ENCODE data around the gene ZNF451.

Gene ZNF451

DNA sequence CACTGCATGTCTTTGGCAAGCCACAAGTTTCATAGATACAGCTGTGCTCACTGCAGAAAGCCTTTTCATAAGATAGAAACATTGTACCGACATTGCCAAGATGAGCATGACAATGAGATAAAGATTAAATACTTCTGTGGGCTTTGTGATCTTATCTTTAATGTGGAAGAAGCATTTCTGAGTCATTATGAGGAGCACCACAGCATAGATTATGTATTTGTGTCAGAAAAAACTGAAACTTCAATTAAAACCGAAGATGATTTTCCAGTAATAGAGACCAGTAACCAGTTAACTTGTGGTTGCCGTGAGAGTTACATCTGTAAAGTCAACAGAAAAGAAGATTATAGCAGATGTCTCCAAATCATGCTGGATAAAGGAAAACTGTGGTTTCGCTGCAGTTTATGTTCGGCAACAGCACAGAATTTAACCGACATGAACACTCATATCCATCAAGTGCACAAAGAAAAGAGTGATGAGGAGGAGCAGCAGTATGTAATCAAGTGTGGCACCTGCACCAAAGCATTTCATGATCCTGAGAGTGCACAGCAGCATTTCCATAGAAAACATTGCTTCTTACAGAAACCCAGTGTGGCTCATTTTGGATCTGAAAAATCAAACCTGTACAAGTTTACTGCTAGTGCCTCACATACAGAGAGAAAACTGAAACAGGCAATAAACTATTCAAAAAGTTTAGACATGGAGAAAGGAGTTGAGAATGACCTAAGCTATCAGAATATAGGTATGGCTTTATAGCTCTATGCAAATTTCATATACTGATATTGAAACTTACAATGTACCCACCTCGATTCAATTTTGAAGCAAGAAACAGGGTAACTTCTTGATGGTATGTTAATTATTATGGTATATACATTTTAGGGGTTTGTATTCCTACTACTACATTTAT is 58.2 kb downstream of the ZNF451 start:
- no peak for DNase-seq (ENCODE audit: low read depth)
- TF ChIP-seq, protein P1, sequence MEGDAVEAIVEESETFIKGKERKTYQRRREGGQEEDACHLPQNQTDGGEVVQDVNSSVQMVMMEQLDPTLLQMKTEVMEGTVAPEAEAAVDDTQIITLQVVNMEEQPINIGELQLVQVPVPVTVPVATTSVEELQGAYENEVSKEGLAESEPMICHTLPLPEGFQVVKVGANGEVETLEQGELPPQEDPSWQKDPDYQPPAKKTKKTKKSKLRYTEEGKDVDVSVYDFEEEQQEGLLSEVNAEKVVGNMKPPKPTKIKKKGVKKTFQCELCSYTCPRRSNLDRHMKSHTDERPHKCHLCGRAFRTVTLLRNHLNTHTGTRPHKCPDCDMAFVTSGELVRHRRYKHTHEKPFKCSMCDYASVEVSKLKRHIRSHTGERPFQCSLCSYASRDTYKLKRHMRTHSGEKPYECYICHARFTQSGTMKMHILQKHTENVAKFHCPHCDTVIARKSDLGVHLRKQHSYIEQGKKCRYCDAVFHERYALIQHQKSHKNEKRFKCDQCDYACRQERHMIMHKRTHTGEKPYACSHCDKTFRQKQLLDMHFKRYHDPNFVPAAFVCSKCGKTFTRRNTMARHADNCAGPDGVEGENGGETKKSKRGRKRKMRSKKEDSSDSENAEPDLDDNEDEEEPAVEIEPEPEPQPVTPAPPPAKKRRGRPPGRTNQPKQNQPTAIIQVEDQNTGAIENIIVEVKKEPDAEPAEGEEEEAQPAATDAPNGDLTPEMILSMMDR (IDR thresholded peaks at IDR 0.05; ENCODE audit: insufficient read depth, low read depth, low read length, missing control alignments), result no peak
- no peak overlapping the region for H3K4me3 ChIP-seq (ENCODE audit: low read depth, low read length)

DNA sequence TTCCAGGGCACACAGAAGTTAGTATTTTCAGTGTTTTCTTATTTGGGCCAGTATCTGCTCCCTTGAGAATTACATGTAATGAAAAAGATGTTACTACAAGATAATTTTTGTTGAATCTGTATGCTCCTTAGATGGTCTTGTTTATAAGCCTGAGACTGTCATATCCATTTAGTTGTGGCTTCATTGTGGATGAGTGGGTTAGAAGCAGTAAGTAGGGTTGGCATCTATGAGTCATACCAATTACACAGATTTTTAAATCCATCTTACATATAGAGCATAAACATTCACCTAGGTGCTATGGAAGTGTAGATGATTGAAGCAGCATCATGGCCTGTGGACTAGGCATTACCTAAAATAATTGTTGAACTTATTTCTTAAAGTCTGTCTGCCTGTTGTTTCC is 68.7 kb downstream of the ZNF451 start:
- no peak overlapping the region for H3K4me3 ChIP-seq (ENCODE audit: low read depth, low read length)
- no peak for DNase-seq (ENCODE audit: low read depth)
- TF ChIP-seq, protein P1 (IDR thresholded peaks at IDR 0.05; ENCODE audit: insufficient read depth, low read depth, low read length, missing control alignments), result no peak

DNA sequence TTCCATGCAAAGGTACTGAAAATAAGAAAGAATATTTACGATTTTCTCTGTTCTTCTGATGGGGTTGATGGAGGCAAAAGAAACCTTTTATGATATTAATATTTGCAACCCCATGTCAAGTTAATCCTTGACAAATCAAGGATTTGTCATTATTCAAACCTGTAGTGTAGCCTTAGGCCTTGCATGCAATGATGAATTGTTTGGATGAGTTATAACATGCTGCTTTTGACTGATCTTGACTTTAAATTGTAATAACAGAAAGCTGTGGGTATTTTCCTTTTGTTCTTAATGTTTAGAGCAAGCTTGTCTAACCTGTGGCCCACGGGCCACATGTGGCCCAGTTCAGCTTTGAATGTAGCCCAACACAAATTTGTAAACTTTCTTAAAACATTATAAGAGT is 69.1 kb downstream of the ZNF451 start:
- DNase-seq (ENCODE audit: low read depth), result no peak
- TF ChIP-seq, protein P1 (IDR thresholded peaks at IDR 0.05; ENCODE audit: insufficient read depth, low read depth, low read length, missing control alignments), result no peak
- no peak overlapping the region for H3K4me3 ChIP-seq (ENCODE audit: low read depth, low read length)

DNA sequence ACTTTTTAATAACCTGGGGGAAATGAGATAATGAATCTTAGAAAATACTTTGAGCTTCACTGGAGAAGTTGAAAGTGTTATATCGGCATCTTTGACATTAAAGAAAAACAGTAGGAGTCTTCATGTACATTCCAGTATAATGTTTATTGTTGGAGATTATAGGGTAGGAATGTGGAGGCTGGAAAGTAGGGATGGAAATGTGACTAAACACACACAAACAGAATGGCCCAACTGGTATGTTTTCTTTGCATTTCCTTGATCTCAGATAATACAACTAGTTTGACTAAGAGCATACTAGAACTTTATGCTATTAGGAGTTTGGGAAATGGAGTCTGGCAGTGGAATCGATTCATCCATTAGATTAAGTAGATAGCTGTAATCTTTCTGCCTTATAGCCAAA is 72.0 kb downstream of the ZNF451 start:
- H3K4me3 ChIP-seq (ENCODE audit: low read depth, low read length), result no peak overlapping the region
- TF ChIP-seq, protein P1 (IDR thresholded peaks at IDR 0.05; ENCODE audit: insufficient read depth, low read depth, low read length, missing control alignments), result no peak
- no peak for DNase-seq (ENCODE audit: low read depth)

DNA sequence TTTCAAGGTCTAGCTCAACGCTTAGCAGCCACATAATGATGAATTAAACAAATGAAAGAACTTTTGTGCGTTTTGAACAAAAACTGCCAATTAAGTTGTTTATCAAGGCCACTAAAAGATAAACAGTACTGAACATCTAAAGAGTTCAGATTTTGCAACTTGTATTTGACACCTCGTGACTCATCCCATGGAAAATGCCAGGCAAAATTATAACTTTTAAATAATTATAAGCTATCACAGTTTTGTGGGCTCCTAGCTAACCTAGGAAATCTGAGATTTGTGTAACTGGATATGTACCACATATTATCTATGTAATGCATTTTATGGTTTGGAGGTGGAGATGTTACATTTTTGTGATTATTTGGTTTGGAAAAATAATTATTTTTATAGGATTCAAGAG is 72.5 kb downstream of the ZNF451 start:
- TF ChIP-seq, protein P1 (IDR thresholded peaks at IDR 0.05; ENCODE audit: insufficient read depth, low read depth, low read length, missing control alignments), result no peak
- H3K4me3 ChIP-seq (ENCODE audit: low read depth, low read length), result no peak overlapping the region
- DNase-seq (ENCODE audit: low read depth), result no peak

DNA sequence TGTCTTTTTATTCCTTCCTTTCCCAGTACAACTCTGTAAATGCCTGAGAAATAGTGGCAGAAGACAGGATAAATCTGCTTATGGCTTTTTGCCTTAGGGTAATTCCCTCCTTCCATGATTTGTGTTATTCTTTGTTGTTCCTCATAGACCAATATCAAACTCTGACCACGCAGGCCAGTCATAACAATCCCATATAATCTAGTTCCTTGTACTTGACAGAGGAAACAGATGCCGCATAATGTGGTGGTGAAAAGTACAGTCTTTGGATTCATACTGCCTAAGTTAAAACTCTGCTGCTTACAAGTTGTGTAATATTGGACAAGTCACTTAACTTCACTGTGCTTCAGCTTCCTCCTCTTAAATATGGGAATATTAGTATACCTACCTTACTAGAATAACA is 74.0 kb downstream of the ZNF451 start:
- H3K4me3 ChIP-seq (ENCODE audit: low read depth, low read length), result no peak overlapping the region
- TF ChIP-seq, protein P1 (IDR thresholded peaks at IDR 0.05; ENCODE audit: insufficient read depth, low read depth, low read length, missing control alignments), result no peak
- DNase-seq (ENCODE audit: low read depth), result no peak

DNA sequence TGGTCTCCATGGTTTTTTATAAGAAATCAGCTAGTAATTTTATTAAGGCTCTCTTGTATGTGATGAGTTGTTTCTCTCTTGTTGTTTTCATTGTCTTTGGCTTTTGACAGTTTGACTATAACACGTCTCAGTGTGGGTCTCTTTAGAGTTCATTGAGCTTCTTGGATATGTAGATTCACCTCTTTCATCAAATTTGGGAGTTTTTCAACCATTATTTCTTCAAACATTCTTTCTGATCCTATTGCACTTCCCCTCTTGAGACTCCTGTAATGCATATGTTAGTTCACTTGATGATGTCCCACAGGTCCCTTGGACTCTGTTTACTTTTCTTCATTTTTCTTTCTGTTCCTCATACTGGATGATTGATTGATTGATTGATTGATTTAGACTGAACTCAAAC is 75.1 kb downstream of the ZNF451 start:
- DNase-seq (ENCODE audit: low read depth), result no peak
- no peak overlapping the region for H3K4me3 ChIP-seq (ENCODE audit: low read depth, low read length)
- TF ChIP-seq, protein P1 (IDR thresholded peaks at IDR 0.05; ENCODE audit: insufficient read depth, low read depth, low read length, missing control alignments), result no peak

All from GM12865 (cell line).